ENCODE data around the gene SLAIN2.

Gene SLAIN2

GRCh38 chr4:48331577-48332330 lies 9.6 kb upstream of the SLAIN2 start:
- DNase-seq: no peak
- in situ Hi-C loops (cut with HindIII; ENCODE audit: low pct_ligation_motif_present, low pct_unique_long_range_greater_than_20kb, low sequenced_read_pairs): no loop called here

DNA sequence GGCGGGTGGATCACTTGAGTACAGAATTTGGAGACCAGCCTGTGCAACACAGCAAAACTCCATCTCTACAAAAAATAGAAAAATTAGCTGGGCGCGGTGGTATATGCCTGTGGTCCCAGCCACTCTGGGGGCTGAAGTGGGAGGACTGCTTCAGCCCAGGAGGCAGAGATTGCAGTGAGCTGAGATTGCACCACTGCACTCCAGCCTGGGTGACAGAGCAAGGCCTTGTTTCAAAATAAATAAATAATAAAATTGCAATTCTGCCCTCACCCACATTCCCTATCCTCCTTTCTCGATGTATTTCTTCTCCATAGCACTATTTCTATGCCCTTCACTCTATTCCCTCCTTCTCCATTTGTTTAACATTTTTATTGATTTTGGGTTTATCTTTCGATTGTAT lies 8.7 kb upstream of the SLAIN2 start:
- DNase-seq: no peak
- in situ Hi-C loops (cut with HindIII; ENCODE audit: low pct_ligation_motif_present, low pct_unique_long_range_greater_than_20kb, low sequenced_read_pairs): no loop called here

- in situ Hi-C loops (cut with HindIII; ENCODE audit: low pct_ligation_motif_present, low pct_unique_long_range_greater_than_20kb, low sequenced_read_pairs): no loop called here
- no peak for DNase-seq
Measured at GRCh38 chr4:48333587-48333986, 7.7 kb upstream of the SLAIN2 start.

DNA sequence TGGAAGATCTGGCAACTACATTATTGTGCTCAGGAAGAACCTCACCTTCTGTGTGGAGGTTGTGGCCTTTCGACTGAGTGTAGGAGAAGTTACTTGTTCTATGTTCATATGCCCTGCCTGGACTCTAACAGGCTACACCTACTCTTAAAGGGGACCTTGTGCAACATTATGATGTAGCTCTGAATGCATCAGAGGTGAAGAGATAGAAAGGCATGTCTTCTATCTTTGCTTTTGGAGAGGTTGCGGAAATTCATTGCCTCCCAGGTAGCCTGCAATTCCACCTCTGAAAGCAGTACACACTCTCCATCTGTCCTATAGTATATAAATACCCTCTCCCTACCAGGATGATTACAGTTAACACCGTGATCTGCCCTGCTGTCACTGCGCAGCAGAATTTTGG lies 7.1 kb upstream of the SLAIN2 start:
- in situ Hi-C loops (cut with HindIII; ENCODE audit: low pct_ligation_motif_present, low pct_unique_long_range_greater_than_20kb, low sequenced_read_pairs): no loop called here
- no peak for DNase-seq

- in situ Hi-C loops (cut with HindIII; ENCODE audit: low pct_ligation_motif_present, low pct_unique_long_range_greater_than_20kb, low sequenced_read_pairs): no loop called here
Measured at GRCh38 chr4:48334900-48335384, 6.4 kb upstream of the SLAIN2 start.

GRCh38 chr4:48336146-48336870 lies 5.0 kb upstream of the SLAIN2 start:
- no peak for DNase-seq
- in situ Hi-C loops (cut with HindIII; ENCODE audit: low pct_ligation_motif_present, low pct_unique_long_range_greater_than_20kb, low sequenced_read_pairs): no loop called here

More at GRCh38 chr4:48334900-48335384, 6.4 kb upstream of the SLAIN2 start:
- no peak for DNase-seq

DNA sequence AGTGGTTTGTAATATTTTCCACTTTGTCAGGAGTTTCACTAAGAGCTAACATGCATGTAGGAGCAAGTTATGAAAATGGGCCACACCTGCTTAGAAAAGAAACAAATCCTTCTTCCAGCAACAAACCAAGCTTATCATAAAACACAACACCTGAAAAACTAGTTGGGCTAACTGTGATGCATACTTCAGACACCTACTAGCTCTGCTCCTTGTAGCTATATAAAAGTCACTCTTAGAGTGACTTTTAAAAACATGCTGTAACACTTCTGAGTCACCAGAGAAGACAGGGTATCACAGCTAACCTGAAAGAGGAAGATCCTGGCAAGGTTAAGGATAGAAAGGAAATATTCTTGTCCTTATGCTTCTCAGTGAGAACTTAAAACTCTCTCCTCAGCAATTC lies 3.6 kb upstream of the SLAIN2 start:
- in situ Hi-C loops (cut with HindIII; ENCODE audit: low pct_ligation_motif_present, low pct_unique_long_range_greater_than_20kb, low sequenced_read_pairs): no loop called here
- DNase-seq: no peak

GRCh38 chr4:48339642-48340041 lies 1.7 kb upstream of the SLAIN2 start:
- in situ Hi-C loops (cut with HindIII; ENCODE audit: low pct_ligation_motif_present, low pct_unique_long_range_greater_than_20kb, low sequenced_read_pairs): no loop called here
- DNase-seq: no peak

GRCh38 chr4:48340276-48340964 lies 909 bp upstream of the SLAIN2 start:
- peak; percentile 56 for DNase-seq
- in situ Hi-C loops (cut with HindIII; ENCODE audit: low pct_ligation_motif_present, low pct_unique_long_range_greater_than_20kb, low sequenced_read_pairs): no loop called here

- in situ Hi-C loops (cut with HindIII; ENCODE audit: low pct_ligation_motif_present, low pct_unique_long_range_greater_than_20kb, low sequenced_read_pairs): no loop called here
- DNase-seq: peak; percentile 30
Measured at GRCh38 chr4:48341776-48342605, 662 bp downstream of the SLAIN2 start.

DNA sequence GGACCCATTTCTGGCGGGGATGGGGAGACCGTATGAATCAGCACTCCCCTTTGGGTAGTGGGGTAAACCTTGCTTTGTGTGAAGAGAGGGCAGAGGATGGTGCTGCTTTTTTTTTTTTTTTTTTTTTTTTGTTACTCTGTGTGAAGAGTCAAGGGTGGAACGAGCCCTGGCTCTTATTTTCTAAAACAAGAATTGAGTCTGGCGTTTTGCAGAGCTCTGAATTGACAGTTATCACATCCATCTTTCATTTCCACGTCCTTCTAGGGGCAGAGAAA lies 1.2 kb downstream of the SLAIN2 start:
- peak; percentile 8 for DNase-seq
- in situ Hi-C loops (cut with HindIII; ENCODE audit: low pct_ligation_motif_present, low pct_unique_long_range_greater_than_20kb, low sequenced_read_pairs): no loop called here

DNA sequence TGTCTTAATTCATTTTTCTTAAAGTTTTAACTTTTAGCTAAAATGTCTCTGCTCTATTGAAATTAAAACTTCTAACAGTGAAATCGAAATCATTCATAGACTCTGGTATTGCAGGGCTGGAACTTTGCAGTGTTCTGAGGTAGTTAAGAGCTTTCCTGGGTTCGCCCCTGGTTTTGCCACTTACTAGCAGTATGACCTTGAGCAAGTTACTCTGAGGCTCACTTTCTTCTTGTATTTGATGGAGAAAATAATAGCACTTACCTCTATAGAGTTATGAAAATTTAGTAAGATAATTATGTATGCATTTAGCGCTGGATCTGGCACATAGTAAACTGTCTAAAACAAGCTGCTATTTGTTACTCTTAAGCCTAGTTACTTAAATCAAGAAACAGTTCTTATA lies 1.7 kb downstream of the SLAIN2 start:
- DNase-seq: peak; percentile 17
- in situ Hi-C loops (cut with HindIII; ENCODE audit: low pct_ligation_motif_present, low pct_unique_long_range_greater_than_20kb, low sequenced_read_pairs): no loop called here

DNA sequence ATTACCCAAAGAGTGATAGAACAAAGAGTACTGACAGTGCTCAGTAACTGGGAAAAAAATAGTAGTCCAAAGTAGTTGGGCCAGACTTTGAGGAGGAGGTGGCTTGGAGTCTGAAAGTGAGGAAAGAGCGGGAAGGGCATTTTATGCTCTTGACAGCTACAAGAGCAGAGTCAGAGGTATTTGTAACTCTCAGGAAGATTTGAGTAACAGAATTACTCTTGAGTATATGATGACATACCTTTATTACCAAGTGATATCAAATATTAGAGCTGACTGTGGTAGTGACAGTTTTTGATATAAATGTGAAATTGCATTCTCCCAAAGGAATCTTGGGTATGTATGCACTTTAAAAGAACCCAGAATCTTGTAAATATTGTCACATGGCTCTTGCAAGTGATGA lies 2.2 kb downstream of the SLAIN2 start:
- in situ Hi-C loops (cut with HindIII; ENCODE audit: low pct_ligation_motif_present, low pct_unique_long_range_greater_than_20kb, low sequenced_read_pairs): no loop called here
- DNase-seq: no peak

GRCh38 chr4:48345542-48345941 lies 4.2 kb downstream of the SLAIN2 start:
- in situ Hi-C loops (cut with HindIII; ENCODE audit: low pct_ligation_motif_present, low pct_unique_long_range_greater_than_20kb, low sequenced_read_pairs): no loop called here
- no peak for DNase-seq

- in situ Hi-C loops (cut with HindIII; ENCODE audit: low pct_ligation_motif_present, low pct_unique_long_range_greater_than_20kb, low sequenced_read_pairs): no loop called here
- DNase-seq: no peak
Measured at GRCh38 chr4:48346594-48346993, 5.3 kb downstream of the SLAIN2 start.

DNA sequence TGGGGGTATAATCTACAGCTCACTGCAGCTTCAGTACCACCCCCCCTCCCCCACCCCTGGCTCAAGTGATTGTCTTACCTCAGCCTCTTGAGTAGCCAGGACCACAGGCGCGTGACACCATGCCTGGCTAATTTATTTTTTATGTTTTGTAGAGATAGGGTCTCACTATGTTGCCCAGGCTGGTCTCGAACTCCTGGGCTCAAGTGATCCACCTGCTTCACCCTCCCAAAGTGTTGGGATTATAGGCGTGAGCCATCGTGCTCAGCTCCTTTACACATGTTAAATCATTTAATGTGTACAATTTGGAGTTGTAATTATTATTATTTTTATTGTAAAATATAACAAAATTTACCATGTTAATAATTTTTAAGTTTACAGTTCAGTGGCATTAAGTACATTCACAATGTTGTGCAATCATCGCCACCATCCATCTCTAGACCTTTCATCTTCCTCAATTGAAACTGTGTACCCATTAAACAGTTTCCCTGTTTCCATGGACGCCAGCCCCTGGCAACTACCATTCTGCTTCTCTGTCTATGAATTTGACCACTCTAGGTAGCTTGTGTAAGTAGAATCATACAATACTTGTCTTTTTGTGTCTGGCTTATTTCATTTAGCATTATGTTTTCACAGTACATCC lies 6.1 kb downstream of the SLAIN2 start:
- in situ Hi-C loops (cut with HindIII; ENCODE audit: low pct_ligation_motif_present, low pct_unique_long_range_greater_than_20kb, low sequenced_read_pairs): no loop called here

GRCh38 chr4:48350871-48351270 lies 9.5 kb downstream of the SLAIN2 start:
- in situ Hi-C loops (cut with HindIII; ENCODE audit: low pct_ligation_motif_present, low pct_unique_long_range_greater_than_20kb, low sequenced_read_pairs): no loop called here
- DNase-seq: no peak

More for the DNA sequence above, 6.1 kb downstream of the SLAIN2 start:
- DNase-seq: no peak

DNA sequence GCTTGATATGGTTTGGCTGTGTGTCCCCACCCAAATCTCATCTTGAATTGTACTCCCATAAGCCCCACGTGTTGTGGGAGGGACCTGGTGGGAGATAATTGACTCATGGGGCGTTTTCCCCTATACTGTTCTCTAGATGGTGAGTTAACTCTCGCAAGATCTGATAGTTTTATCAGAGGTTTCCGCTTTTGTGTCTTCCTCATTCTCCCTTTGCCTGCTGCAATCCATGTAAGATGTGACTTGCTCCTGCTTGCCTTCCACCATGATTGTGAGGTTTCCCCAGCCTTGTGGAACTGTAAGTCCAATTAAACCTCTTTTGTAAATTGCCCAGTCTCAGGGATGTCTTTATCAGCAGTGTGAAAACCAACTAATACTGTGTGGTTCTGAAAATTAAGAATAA lies 11.5 kb downstream of the SLAIN2 start:
- in situ Hi-C loops (cut with HindIII; ENCODE audit: low pct_ligation_motif_present, low pct_unique_long_range_greater_than_20kb, low sequenced_read_pairs): no loop called here
- no peak for DNase-seq

Data from ACHN (cell line).